HCT116 (cell line): ENCODE measurements around the gene TBCD. TPM values are rescaled to one million over a fixed set of nuclear protein-coding genes. Genes with fewer than 3 reads are reported as not detected.

Source experiments
- ATAC-seq: fragments of 200-7000 bp; cut with Tn5 transposase; 2 replicates; pipeline ENCODE4 v1.9.1; 2020; ENCODE audit warnings: mild to moderate bottlenecking, moderate library complexity
- BruUV-seq: library from RNA; stranded (reverse); fragments of 400-500 nt; replicated peaks from 2 replicates; lab custom pipeline; 2021; lab: Mats Ljungman, UMichigan
- CTCF ChIA-PET: fragments of 300-600 bp; sonication (Branson Sonifier 250); formaldehyde crosslinking; loops from one replicate; lab custom pipeline; 2021; ENCODE audit warnings: antibody characterized with exemption; lab: Charles Lee
- POLR2A ChIA-PET: fragments of 300-600, 350-600 bp; sonication (Branson Sonifier 250); formaldehyde crosslinking; loops from one replicate; lab custom pipeline; 2021; ENCODE audit warnings: antibody characterized with exemption; lab: Charles Lee
- RAD21 ChIA-PET, 2 experiments: fragments of 300-600 bp; sonication (Branson Sonifier 250); formaldehyde crosslinking; loops; one replicate each; lab custom pipeline; 2023; ENCODE audit warnings: low total read pairs in 2 of 2; ENCODE audit not compliant: uncharacterized antibody in 2 of 2, unreplicated experiment in 2 of 2, low non-redundant PET in 1 of 2; lab: Charles Lee
- DNase-seq: peaks from one replicate; pipeline ENCODE4 v3.0.0-alpha.2; 2010; ENCODE audit warnings: low read depth, low spot score
- H2AFZ ChIP-seq: fragments of 200-600 bp; shearing (Covaris generic), sonication (generic); 2 replicates; pipeline ENCODE4 v1.6.1; 2017; ENCODE audit warnings: low read depth, mixed run types, mixed read lengths, antibody characterized with exemption, low read length; ENCODE audit not compliant: poor library complexity, severe bottlenecking
- H3K27ac ChIP-seq: 2 replicates; pipeline ENCODE4 v1.5.1; 2012; ENCODE audit warnings: low read depth, low read length
- H3K27me3 ChIP-seq: fragments of 200-600 bp; sonication (generic); 2 replicates; pipeline ENCODE4 v1.6.1; 2016; ENCODE audit warnings: mixed run types, low read length, mixed read lengths; ENCODE audit not compliant: insufficient read depth
- H3K36me3 ChIP-seq, 2 experiments: fragments of 200-500 bp in 1 of 2; fragments of 200-600 bp in 1 of 2; sonication (Bioruptor generic) in 1 of 2; sonication (generic) in 1 of 2; 2 replicates each; pipeline versions ENCODE4 v1.5.1 to v1.6.1; 2014 to 2016; ENCODE audit warnings: low read length in 2 of 2, inconsistent platforms in 1 of 2, mixed read lengths in 1 of 2, mixed run types in 1 of 2; ENCODE audit not compliant: insufficient read depth in 2 of 2, control insufficient read depth in 1 of 2
- H3K4me1 ChIP-seq, 2 experiments: fragments of 200-600 bp in 1 of 2; sonication (generic) in 1 of 2; 2 replicates each; pipeline versions ENCODE4 v1.5.1 to v1.6.1; 2012 to 2017; ENCODE audit warnings: low read length in 2 of 2, inconsistent platforms in 1 of 2, mild to moderate bottlenecking in 1 of 2, mixed read lengths in 1 of 2, mixed run types in 1 of 2, moderate library complexity in 1 of 2; ENCODE audit not compliant: insufficient read depth in 2 of 2, control insufficient read depth in 1 of 2
- H3K4me2 ChIP-seq: fragments of 200-600 bp; sonication (generic); 2 replicates; pipeline ENCODE4 v1.6.1; 2017; ENCODE audit warnings: mixed run types, low read length, mixed read lengths
- H3K4me3 ChIP-seq, 2 experiments: fragments of 200-600 bp in 1 of 2; sonication (generic) in 1 of 2; replicated peaks in 1 of 2; 2 replicates each; pipeline ENCODE4 v1.5.1; 2011 to 2016; ENCODE audit warnings: low read length in 2 of 2, control low read depth in 1 of 2, low read depth in 1 of 2, mild to moderate bottlenecking in 1 of 2, mixed read lengths in 1 of 2, mixed run types in 1 of 2
- H3K79me2 ChIP-seq: fragments of 200-600 bp; sonication (generic); 2 replicates; pipeline ENCODE4 v1.6.1; 2017; ENCODE audit warnings: mild to moderate bottlenecking, mixed run types, low read length, moderate library complexity, mixed read lengths; ENCODE audit not compliant: insufficient read depth
- H3K9ac ChIP-seq: fragments of 200-600 bp; sonication (generic); 2 replicates; pipeline ENCODE4 v1.6.1; 2016; ENCODE audit warnings: low read length, mixed read lengths
- H3K9me2 ChIP-seq: fragments of 200-600 bp; sonication (generic), shearing (Covaris generic); 2 replicates; pipeline ENCODE4 v1.6.1; 2017; ENCODE audit warnings: mixed run types, mild to moderate bottlenecking, moderate library complexity; ENCODE audit not compliant: insufficient read depth
- H3K9me3 ChIP-seq, 2 experiments: fragments of 200-500 bp in 1 of 2; fragments of 200-600 bp in 1 of 2; sonication (Bioruptor generic) in 1 of 2; sonication (generic) in 1 of 2; 2 replicates each; pipeline ENCODE4 v1.6.1; 2014 to 2017; ENCODE audit warnings: low read length in 2 of 2, mixed read lengths in 2 of 2, inconsistent platforms in 1 of 2, low read depth in 1 of 2, mild to moderate bottlenecking in 1 of 2, mixed run types in 1 of 2, moderate library complexity in 1 of 2; ENCODE audit not compliant: control insufficient read depth in 1 of 2, insufficient read depth in 1 of 2
- H4K20me1 ChIP-seq: fragments of 200-600 bp; sonication (generic), shearing (Covaris generic); 2 replicates; pipeline ENCODE4 v1.6.1; 2017; ENCODE audit warnings: mixed run types, mild to moderate bottlenecking, moderate library complexity; ENCODE audit not compliant: insufficient read depth
- ATF3 ChIP-seq: IDR thresholded peaks from 2 replicates; pipeline ENCODE4 v1.6.1; 2012
- CTCF ChIP-seq, 3 experiments: fragments of 200-600 bp in 1 of 3; sonication (generic) in 1 of 3; IDR thresholded peaks in 2 of 3; conservative IDR thresholded peaks in 1 of 3; 2 replicates each; pipeline ENCODE4 v1.5.1; 2012 to 2017; ENCODE audit warnings: low read depth in 2 of 3, low read length in 2 of 3, antibody characterized with exemption in 1 of 3, borderline replicate concordance in 1 of 3, control low read depth in 1 of 3, mild to moderate bottlenecking in 1 of 3, mixed read lengths in 1 of 3, mixed run types in 1 of 3, moderate library complexity in 1 of 3; ENCODE audit not compliant: insufficient read depth in 1 of 3
- EZH2 ChIP-seq: fragments of 200-600 bp; sonication (generic); IDR thresholded peaks from 2 replicates; pipeline ENCODE4 v1.6.1; 2017; ENCODE audit warnings: antibody characterized with exemption, mixed run types
- RAD21 ChIP-seq: IDR thresholded peaks from 2 replicates; pipeline ENCODE4 v1.6.1; 2012; ENCODE audit warnings: low read depth, mild to moderate bottlenecking
- SIN3A ChIP-seq: IDR thresholded peaks from 2 replicates; pipeline ENCODE4 v1.6.1; 2012; ENCODE audit warnings: low read depth
- YY1 ChIP-seq: IDR thresholded peaks from 2 replicates; pipeline ENCODE4 v1.6.1; 2011; ENCODE audit warnings: low read length, low read depth, moderate library complexity, mild to moderate bottlenecking; ENCODE audit not compliant: insufficient replicate concordance; ENCODE audit errors: extremely low read depth
- ZFX ChIP-seq: fragments of 450-650 bp; IDR thresholded peaks from 2 replicates; pipeline ENCODE4 v1.6.1; 2017
- ZNF274 ChIP-seq: fragments of 200-500 bp; sonication (Bioruptor generic); IDR thresholded peaks from 2 replicates; pipeline ENCODE4 v1.6.1; 2014; ENCODE audit warnings: mild to moderate bottlenecking, low read depth, low read length, inconsistent platforms
- intact Hi-C: fragments of 100-400 bp; cut with micrococcal nuclease; formaldehyde crosslinking; loops from 2 replicates; pipeline ENCODE4 v1.10.0; 2022
- total RNA-seq: library from RNA; stranded (reverse); gene quantifications from one replicate; pipeline ENCODE4 v1.2.1, GENCODE V29; 2021; ENCODE audit not compliant: unreplicated experiment
- TF ChIP-seq, protein P1 (sequence below): IDR thresholded peaks from 2 replicates; pipeline ENCODE4 v1.6.1; 2011; ENCODE audit warnings: mild to moderate bottlenecking, low read length, moderate library complexity; ENCODE audit not compliant: insufficient replicate concordance; ENCODE audit errors: extremely low read depth
- TF ChIP-seq, protein P2 (sequence below): IDR thresholded peaks from 2 replicates; pipeline ENCODE4 v1.6.1; 2012

TBCD gene
- total RNA-seq, 1 experiment from 2014 or later: 152 TPM

GRCh38 chr17:82980632-82981031 lies 228.8 kb downstream of the TBCD start:
- Histone ChIP-seq H3K79me2 (no peaks in the 10 kb centered on the region), H3K27me3 (no peaks in the 10 kb centered on the region), H2AFZ (no peak overlapping the region), H3K9me2 (no peaks in the 10 kb centered on the region), H4K20me1 (no peaks in the 10 kb centered on the region), H3K36me3 (no peaks in the 10 kb centered on the region), H3K9ac (no peak overlapping the region), H3K4me2 (no peak overlapping the region), H3K4me1 (peaks cover 0 to 7% of the 10 kb centered on the region in 2 experiments; a peak in 1 of 4 replicates), H3K27ac (no peak overlapping the region), H3K9me3 (no peaks in the 10 kb centered on the region)
- ChIA-PET RAD21 (no interaction called here), CTCF (no interaction called here), POLR2A (no interaction called here)
- intact Hi-C loops: no loop called here
- no peak for ATAC-seq
- BruUV-seq: no TSS peak
- TF ChIP-seq RAD21 (no peak), ZFX (no peak), EZH2 (no peak), SIN3A (no peak), CTCF (IDR thresholded peaks at IDR 0.05 in 2 of 3, conservative IDR thresholded peaks at IDR 0.05 in 1 of 3; ENCODE audit: borderline replicate concordance in 1 of 3, insufficient read depth in 1 of 3, low read depth in 2 of 3, low read length in 2 of 3) (no peak), ATF3 (no peak), ZNF274 (no peak), YY1 (no peak)
- TF ChIP-seq, protein P1, sequence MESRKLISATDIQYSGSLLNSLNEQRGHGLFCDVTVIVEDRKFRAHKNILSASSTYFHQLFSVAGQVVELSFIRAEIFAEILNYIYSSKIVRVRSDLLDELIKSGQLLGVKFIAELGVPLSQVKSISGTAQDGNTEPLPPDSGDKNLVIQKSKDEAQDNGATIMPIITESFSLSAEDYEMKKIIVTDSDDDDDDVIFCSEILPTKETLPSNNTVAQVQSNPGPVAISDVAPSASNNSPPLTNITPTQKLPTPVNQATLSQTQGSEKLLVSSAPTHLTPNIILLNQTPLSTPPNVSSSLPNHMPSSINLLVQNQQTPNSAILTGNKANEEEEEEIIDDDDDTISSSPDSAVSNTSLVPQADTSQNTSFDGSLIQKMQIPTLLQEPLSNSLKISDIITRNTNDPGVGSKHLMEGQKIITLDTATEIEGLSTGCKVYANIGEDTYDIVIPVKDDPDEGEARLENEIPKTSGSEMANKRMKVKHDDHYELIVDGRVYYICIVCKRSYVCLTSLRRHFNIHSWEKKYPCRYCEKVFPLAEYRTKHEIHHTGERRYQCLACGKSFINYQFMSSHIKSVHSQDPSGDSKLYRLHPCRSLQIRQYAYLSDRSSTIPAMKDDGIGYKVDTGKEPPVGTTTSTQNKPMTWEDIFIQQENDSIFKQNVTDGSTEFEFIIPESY: no peak
- TF ChIP-seq, protein P2, sequence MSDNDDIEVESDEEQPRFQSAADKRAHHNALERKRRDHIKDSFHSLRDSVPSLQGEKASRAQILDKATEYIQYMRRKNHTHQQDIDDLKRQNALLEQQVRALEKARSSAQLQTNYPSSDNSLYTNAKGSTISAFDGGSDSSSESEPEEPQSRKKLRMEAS: no peak
- TF ChIP-seq, all 23 proteins: peak for 0
- H3K4me3 ChIP-seq: no peak overlapping the region
- DNase-seq: no peak
